Lower leg skin (tissue), 3 donors: ENCODE data around the gene CHD5.

Experiments
- CTCF ChIP-seq, 3 donors: fragments of 450-650 bp; IDR thresholded peaks; one replicate each; pipeline ENCODE4 v1.5.1; 2016; ENCODE audit warnings: antibody characterized with exemption in 3 of 3, mild to moderate bottlenecking in 3 of 3, moderate library complexity in 2 of 3
- POLR2A ChIP-seq, 2 donors: fragments of 450-650 bp; IDR thresholded peaks; one replicate each; pipeline ENCODE4 v1.6.1; 2016 to 2017; ENCODE audit warnings: antibody characterized with exemption in 2 of 2, mild to moderate bottlenecking in 1 of 2, moderate library complexity in 1 of 2

DNA sequence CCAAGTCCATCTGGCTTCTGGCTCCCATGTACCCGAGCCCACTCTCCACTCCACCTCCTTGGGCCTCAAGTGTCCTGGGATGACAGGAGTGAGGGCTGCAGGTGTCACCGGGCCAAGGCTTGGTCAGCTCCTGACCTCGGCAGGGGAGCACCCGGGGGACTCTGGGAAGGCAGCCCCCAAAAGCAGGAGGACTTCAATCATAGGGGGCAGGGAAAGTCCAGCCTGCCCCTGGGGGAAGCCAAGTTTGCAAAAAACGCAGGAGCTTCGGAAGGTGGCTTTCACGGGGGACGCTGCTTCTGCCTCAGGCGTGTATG lies 77.6 kb downstream of the CHD5 start:
- no peak for TF ChIP-seq CTCF (IDR thresholded peaks at IDR 0.05)
- no peak for TF ChIP-seq POLR2A (IDR thresholded peaks at IDR 0.05)
